GM12872 (cell line): Measurements from ENCODE around the gene VAMP7.

Source experiments
- TF ChIP-seq, protein P1 (sequence below): IDR thresholded peaks from 3 replicates; pipeline ENCODE4 v1.5.1; 2011; ENCODE audit warnings: low read depth, mild to moderate bottlenecking, low read length, moderate library complexity; ENCODE audit not compliant: insufficient read depth

VAMP7 gene

GRCh38 chrX:155871934-155872333, 9.2 kb upstream of the VAMP7 start:
- TF ChIP-seq, protein P1, sequence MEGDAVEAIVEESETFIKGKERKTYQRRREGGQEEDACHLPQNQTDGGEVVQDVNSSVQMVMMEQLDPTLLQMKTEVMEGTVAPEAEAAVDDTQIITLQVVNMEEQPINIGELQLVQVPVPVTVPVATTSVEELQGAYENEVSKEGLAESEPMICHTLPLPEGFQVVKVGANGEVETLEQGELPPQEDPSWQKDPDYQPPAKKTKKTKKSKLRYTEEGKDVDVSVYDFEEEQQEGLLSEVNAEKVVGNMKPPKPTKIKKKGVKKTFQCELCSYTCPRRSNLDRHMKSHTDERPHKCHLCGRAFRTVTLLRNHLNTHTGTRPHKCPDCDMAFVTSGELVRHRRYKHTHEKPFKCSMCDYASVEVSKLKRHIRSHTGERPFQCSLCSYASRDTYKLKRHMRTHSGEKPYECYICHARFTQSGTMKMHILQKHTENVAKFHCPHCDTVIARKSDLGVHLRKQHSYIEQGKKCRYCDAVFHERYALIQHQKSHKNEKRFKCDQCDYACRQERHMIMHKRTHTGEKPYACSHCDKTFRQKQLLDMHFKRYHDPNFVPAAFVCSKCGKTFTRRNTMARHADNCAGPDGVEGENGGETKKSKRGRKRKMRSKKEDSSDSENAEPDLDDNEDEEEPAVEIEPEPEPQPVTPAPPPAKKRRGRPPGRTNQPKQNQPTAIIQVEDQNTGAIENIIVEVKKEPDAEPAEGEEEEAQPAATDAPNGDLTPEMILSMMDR, result no peak

DNA sequence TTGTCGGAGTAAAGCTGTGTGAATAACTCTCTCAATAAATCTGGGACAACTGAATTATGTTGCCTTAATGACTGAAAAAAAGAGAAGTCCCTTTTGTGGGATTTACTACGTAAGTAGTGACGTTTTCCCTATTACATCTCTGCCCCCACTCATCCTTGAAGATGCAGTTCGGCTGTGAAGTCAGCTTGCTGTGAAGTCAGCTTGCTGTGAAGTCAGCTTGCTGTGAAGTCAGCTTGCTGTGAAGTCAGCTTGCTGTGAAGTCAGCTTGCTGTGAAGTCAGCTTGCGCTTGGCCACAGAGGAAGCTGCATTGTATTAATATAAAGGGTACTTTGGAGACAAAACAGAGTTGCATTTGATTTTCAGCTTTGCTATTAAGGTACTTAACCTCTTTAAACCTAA, 8.0 kb upstream of the VAMP7 start:
- TF ChIP-seq, protein P1, result no peak

DNA sequence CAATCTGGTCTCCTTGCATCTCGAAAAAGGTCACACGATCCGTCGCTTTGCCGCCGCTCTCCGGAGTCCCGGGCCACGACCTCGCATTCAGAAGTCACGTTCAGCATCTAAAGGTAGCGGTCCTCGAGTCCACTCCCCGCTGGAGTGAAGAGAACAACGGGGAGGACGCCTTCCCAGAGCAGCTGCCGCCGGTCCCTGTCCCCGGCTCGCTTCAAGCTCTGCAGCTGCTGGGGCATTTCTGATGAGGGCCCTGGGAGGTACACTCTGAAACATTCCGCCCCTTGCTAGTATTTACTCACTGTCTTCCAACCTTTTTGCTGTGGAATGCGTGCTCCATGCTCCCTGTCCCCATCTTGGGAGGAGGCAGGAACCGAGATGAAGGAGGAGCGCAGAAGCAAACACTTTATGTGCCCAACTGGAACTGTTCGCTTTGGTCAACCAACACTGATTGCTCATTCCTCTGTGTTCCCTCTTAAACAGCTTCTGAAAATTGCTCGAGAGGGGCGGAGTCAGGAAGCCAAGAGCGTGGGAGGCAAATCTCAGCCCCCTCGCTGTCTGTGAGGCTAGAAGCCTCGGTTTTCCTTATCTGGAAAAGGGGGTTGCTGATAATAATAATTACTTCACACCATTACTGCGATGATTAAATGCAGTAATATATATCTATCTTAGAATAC, 6.4 kb upstream of the VAMP7 start:
- TF ChIP-seq, protein P1, result no peak

GRCh38 chrX:155876704-155877103, 4.4 kb upstream of the VAMP7 start:
- TF ChIP-seq, protein P1, result no peak

DNA sequence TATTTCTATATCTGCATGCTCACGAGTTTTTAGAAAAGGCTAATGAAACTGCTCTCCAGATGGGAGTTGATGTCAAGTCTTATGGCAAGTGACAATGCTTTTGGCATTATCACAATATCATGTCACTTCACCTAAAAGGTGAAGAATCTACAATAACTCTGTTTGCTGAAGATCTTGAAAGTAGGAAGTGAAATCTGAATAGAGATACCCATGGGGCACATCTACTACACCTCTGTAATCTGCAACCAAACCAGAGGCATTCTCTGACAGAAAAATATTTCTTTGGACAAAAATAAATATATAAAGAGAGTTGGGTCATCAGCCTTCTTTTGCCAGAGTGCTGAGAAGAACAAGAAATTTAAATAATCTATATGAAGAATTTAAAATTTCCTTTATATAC, 3.9 kb upstream of the VAMP7 start:
- TF ChIP-seq, protein P1, result no peak

DNA sequence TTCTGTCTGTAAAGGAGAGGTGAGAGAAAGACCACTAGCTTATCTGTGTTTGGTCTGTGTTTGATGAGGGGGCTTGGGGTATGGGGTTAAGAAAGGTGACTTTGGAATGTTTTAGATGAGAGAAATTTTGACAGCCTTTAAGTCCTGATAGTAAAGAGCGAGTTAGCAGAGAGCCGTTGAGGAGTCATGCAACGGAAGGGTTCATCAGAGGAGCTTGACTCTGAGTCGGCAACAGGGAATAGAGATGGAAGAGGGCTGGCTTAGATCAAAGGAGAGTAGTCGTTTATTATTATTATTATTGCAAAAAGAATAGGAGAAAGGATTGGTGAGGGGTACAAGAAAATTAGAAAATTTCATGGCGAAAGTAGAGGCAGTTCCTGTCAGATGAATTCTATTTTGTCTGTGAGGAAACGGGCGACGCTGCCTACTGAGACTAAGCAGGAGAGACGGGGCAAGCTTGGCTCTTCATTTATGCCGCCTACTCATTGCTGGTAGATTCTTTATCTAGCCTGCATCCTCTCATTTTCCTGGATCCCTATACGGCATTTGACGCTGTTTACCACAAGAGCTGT, 473 bp upstream of the VAMP7 start:
- TF ChIP-seq, protein P1, result no peak

- TF ChIP-seq, protein P1, result no peak
Observed at GRCh38 chrX:155886409-155886808, 5.3 kb downstream of the VAMP7 start.
